HG03521 (cell line): ENCODE results near the gene LILRB4.
"Not testable (repeated sequence)": the region's sequence is repeated elsewhere in the genome, so short reads cannot be mapped to it uniquely, and the experiment has no call there.

Experiments
- ATAC-seq: cut with Tn5 transposase; IDR thresholded peaks from one replicate; pipeline ENCODE4 v1.9.1; 2021; ENCODE audit warnings: mild to moderate bottlenecking, moderate library complexity; ENCODE audit not compliant: unreplicated experiment

The LILRB4 gene

DNA sequence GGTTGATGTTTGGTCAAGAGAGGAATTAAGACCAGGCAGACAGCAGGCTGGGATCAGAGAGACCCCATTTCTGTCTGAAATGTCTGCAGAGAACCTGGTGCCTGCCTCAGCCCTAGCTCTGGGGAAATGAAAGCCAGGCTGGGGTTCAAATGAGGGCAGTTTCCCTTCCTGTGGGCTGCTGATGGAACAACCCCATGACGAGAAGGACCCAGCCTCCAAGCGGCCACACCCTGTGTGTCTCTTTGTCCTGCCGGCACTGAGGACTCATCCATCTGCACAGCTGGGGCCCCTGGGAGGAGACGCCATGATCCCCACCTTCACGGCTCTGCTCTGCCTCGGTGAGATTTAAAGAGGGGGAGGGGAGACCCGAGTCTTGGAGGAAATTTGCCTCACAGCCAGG, at the start of gene LILRB4:
LILRB4 (plus strand) TSS at position 256 of the 400 bp plus-strand sequence; CDS start at position 305, 49 bp downstream.
- no peak for ATAC-seq

DNA sequence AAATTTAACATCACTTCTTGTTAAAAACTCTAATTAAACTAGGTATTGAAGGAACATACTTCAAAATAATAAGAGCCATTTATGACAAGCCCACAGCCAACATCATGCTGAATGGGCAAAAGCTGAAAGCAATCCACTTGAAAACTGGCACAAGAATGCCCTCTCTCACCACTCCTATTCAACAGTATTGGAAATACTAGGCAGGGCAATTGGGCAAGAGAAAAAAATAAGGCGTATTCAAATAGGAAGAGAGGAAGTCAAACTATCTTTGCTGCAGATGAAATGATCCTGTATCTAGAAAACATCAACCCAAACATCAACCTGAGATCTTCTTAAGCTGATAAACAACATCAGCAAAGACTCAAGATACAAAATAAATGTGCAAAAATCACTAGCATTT, 48.1 kb upstream of the LILRB4 start:
- ATAC-seq, result no peak

GRCh38 chr19:54616057-54616456, 46.7 kb upstream of the LILRB4 start:
- no peak for ATAC-seq

DNA sequence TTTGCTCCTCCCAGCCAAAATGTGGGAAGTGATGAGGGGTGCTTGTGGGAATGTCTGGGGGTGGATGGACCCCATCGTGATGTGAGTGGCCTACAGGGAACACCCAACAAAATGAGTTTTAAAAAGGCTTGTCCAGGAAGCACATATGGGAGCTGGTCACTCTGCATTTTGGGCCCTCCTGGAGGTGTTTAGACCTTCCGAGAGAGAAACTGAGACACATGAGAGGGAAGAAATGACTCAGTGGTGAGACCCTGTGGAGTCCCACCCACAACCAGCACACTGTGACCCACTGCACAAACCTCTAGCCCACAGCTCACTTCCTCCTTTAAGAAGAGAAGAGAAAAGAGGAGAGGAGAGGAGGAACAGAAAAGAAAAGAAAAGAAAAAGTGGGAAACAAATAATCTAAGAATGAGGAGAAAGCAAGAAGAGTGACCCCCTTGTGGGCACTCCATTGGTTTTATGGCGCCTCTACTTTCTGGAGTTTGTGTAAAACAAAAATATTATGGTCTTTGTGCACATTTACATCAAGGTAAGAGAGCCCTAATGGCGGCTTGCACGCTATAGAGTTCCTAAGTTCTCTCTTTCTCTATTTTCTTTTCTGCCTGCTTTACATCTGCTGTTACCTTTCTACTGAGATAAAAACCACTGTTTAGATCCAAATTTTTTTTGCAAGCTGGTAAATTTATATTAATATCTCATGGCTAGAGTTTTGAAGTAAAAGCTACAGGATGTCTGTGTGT, 45.8 kb upstream of the LILRB4 start:
- peak; percentile 69 for ATAC-seq

GRCh38 chr19:54620464-54620863, 42.3 kb upstream of the LILRB4 start:
- no peak for ATAC-seq

DNA sequence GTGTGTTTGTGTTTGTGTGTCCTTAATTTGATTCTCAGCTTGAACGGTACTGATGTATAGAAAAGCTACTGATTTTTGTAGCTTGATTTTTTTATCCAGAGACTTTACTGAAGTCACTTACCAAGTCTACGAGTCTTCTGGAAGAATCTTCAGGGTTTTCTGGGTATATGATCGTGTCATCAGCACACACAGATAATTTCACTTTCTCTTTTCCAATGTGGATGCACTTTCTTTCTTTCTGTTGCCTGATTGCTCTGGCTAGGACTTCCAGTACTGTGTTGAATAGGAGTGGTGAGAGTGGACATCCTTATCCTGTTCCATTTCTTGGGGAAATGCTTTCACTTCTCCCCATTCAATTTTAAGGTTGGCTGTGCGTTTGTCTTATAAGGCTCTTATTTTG, 40.4 kb upstream of the LILRB4 start:
- no peak for ATAC-seq

- ATAC-seq, result not testable (repeated sequence)
Measured at GRCh38 chr19:54624234-54624633, 38.6 kb upstream of the LILRB4 start.

- ATAC-seq, result not testable (repeated sequence)
Measured at GRCh38 chr19:54624934-54625730, 37.7 kb upstream of the LILRB4 start.

GRCh38 chr19:54626757-54627156, 36.0 kb upstream of the LILRB4 start:
- ATAC-seq, result no peak

- not testable (repeated sequence) for ATAC-seq
Measured at GRCh38 chr19:54627912-54628311, 34.9 kb upstream of the LILRB4 start.

DNA sequence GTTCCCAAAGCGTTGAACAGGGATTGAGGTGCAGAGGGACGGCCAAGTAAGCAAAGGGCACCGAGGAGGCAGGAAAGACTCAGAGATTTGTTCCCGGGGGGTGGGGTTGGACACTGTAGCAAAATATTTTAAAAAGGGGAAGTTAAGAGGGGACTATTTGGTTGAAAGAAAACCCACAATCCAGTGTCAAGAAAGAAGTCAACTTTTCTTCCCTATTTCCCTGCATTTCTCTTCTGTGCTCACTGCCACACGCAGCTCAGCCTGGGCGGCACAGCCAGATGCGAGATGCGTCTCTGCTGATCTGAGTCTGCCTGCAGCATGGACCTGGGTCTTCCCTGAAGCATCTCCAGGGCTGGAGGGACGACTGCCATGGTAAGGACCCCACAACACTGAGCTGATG, 32.5 kb upstream of the LILRB4 start, which contains the start of gene LILRB1:
LILRB1 (plus strand) TSS at position 223 of the 400 bp plus-strand sequence. CDS start 590 bp downstream, outside the sequence.
- ATAC-seq, result not testable (repeated sequence)

DNA sequence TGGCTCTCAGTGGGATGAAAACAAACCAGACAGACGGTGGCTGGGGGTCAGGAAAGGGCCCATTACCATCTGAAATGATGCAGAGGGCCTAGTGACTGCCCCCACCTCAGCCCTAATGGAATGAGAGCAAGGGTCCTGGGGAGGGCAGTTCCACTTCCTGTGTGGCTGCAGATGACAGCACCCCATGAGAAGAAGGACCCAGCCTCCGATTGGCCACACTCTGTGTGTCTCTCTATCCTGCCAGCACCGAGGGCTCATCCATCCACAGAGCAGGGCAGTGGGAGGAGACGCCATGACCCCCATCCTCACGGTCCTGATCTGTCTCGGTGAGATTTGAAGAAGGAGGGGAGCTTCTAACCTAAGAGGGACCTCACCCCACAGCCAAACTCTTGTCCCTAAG, 32.0 kb upstream of the LILRB4 start:
- no peak for ATAC-seq

- not testable (repeated sequence) for ATAC-seq
Measured at GRCh38 chr19:54631489-54632337, 31.1 kb upstream of the LILRB4 start.

GRCh38 chr19:54632517-54632916, 30.3 kb upstream of the LILRB4 start:
- not testable (repeated sequence) for ATAC-seq

DNA sequence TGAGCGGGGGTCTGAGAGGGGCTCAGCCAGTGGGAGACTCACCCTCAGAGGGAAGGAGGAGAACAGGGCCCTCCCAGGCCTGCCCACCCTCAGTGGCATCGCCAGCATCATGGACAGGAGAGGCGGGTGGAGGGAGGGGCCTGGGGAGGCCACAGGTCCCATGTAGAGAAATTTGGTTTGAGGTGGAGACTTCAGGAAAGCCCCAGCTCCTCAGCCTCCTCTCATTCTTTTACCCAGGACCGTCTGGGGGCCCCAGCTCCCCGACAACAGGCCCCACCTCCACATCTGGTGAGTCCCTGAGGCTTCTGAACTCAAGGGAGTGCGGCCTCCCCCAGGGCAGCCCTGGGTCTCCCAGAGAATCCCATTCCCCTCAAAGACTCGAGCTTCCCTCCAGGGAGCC, 29.4 kb upstream of the LILRB4 start:
- no peak for ATAC-seq

- not testable (repeated sequence) for ATAC-seq
Measured at GRCh38 chr19:54636081-54636480, 26.7 kb upstream of the LILRB4 start.

DNA sequence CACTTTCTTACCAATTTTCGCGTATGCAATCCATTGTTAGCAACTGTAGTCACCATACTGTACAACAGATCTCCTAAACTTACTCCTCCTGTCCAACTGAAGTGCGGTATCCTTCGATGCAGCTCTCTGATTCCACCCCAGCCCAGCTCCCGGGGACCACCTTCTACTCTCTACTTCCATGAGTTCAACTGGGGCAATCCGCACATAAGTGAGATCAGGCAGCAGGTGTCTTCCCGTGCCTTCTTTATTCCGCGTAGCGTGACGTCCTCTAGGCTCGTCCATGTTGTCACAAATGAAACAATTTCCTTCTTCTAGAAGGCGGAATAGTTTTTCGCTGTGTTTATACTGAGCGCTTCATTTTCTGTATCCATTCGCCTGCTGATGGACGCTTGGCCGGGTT, 24.1 kb upstream of the LILRB4 start:
- no peak for ATAC-seq

- ATAC-seq, result not testable (repeated sequence)
Measured at GRCh38 chr19:54642953-54643352, 19.8 kb upstream of the LILRB4 start.

DNA sequence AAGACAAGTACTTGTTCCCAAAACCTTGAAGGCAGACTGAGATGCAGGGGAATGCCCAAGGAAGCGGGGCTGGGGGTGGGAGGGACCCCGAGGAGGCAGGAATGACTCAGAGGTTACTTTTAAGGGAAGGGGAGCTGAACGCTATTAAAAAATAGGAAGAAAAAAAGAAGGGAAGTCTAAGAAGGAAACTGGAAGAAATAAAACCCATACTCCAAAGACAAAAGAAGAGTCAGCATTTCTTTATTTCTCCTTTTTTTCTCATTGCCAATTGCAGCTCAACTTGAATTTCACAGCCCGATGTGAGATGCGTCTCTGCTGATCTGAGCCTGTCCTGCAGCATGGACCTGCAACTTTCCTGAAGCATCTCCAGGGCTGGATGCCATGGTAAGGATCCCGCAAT, 19.2 kb upstream of the LILRB4 start:
- ATAC-seq, result not testable (repeated sequence)

- ATAC-seq, result no peak
Measured at GRCh38 chr19:54644056-54644455, 18.7 kb upstream of the LILRB4 start.

DNA sequence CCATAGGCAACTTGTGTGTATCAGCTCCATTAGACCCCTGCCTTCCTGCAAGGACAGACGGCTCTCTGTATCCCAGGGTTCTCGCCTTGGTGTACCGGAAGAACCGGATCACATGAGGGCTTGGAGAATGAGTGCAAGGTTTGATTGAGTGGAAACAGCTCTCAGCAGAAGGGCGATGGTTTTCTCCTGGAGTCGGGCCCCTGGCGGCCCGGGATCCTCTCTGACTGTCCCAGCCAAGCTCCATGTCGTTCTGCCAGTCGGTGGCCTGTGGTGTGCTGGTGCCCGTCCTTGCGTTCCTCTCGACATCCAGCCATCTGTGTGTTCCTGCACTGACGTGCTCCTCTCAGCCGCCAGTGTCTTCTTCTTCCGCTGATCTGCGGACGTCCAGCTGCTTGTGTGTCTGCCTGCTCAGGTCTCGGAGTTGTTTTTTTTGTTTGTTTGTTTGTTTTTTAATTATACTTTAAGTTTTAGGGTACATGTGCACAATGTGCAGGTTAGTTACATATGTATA, 16.4 kb upstream of the LILRB4 start:
- ATAC-seq, result no peak
